Nephron (organoid): ENCODE results near the gene PPP1R3C.

Experiments used
- H3K27ac Mint-ChIP-seq, 3 experiments: 2 replicates each; pipeline ENCODE4 v1.8.0; 2020; ENCODE audit warnings: mixed read lengths in 3 of 3, mild to moderate bottlenecking in 2 of 3, moderate library complexity in 1 of 3
- H3K27me3 Mint-ChIP-seq: 2 replicates; pipeline ENCODE4 v1.8.0; 2021; ENCODE audit warnings: low read depth, mild to moderate bottlenecking, moderate library complexity, mixed read lengths
- H3K36me3 Mint-ChIP-seq: 2 replicates; pipeline ENCODE4 v1.8.0; 2020; ENCODE audit warnings: low read depth, mixed read lengths
- H3K4me1 Mint-ChIP-seq: 2 replicates; pipeline ENCODE4 v1.8.0; 2020; ENCODE audit warnings: mixed read lengths
- H3K4me3 Mint-ChIP-seq, 3 experiments: 2 replicates each; pipeline ENCODE4 v1.8.0; 2020; ENCODE audit warnings: mild to moderate bottlenecking in 3 of 3, mixed read lengths in 3 of 3, moderate library complexity in 2 of 3
- H3K9me3 Mint-ChIP-seq: 2 replicates; pipeline ENCODE4 v1.8.0; 2020; ENCODE audit warnings: mixed read lengths
- CTCF ChIP-seq, 3 experiments: fragments of 200-600 bp; sonication (generic); IDR thresholded peaks; one replicate each; pipeline ENCODE4 v1.5.0; 2021; ENCODE audit warnings: antibody characterized with exemption in 3 of 3; ENCODE audit not compliant: unreplicated experiment in 3 of 3

Gene PPP1R3C

GRCh38 chr10:91632671-91633550, at the start of gene PPP1R3C:
PPP1R3C (minus strand) TSS chr10:91633071; CDS start chr10:91632969, 102 bp downstream.
- TF ChIP-seq CTCF (IDR thresholded peaks at IDR 0.05; ENCODE audit: unreplicated experiment in 3 of 3): peak in 2 of 3 experiments; percentile 28 to 29
- Mint-ChIP-seq H3K36me3 (peaks cover 34% of the 10 kb centered on the region), H3K27me3 (peaks cover 4% of the 10 kb centered on the region), H3K27ac (peak within 1 kb of the TSS; percentile 92 to 96 (median 92)), H3K9me3 (peaks cover 6% of the 10 kb centered on the region), H3K4me3 (peak within 1 kb of the TSS; percentile 91 to 99 (median 92)), H3K4me1 (peaks cover 60% of the 10 kb centered on the region)

- no peaks in the 10 kb centered on the region for H3K36me3 Mint-ChIP-seq
- H3K4me3 Mint-ChIP-seq: no peak overlapping the region
Measured at GRCh38 chr10:91681361-91682276, 48.7 kb upstream of the PPP1R3C start.

GRCh38 chr10:91680487-91680886, 47.6 kb upstream of the PPP1R3C start:
- no peaks in the 10 kb centered on the region for H3K36me3 Mint-ChIP-seq

More at GRCh38 chr10:91681361-91682276, 48.7 kb upstream of the PPP1R3C start:
- Mint-ChIP-seq H3K27me3 (no peaks in the 10 kb centered on the region), H3K9me3 (no peaks in the 10 kb centered on the region), H3K27ac (no peak overlapping the region), H3K4me1 (peaks cover 7% of the 10 kb centered on the region)
- TF ChIP-seq CTCF (IDR thresholded peaks at IDR 0.05; ENCODE audit: unreplicated experiment in 3 of 3): no peak

GRCh38 chr10:91679296-91679695, 46.4 kb upstream of the PPP1R3C start:
- Mint-ChIP-seq H3K9me3 (no peaks in the 10 kb centered on the region), H3K4me1 (peaks cover 7% of the 10 kb centered on the region)

More at GRCh38 chr10:91680487-91680886, 47.6 kb upstream of the PPP1R3C start:
- Mint-ChIP-seq H3K4me3 (no peak overlapping the region), H3K27me3 (no peaks in the 10 kb centered on the region), H3K4me1 (peaks cover 7% of the 10 kb centered on the region), H3K27ac (no peak overlapping the region), H3K9me3 (no peaks in the 10 kb centered on the region)
- TF ChIP-seq CTCF (IDR thresholded peaks at IDR 0.05; ENCODE audit: unreplicated experiment in 3 of 3): no peak

GRCh38 chr10:91677911-91678310, 45.0 kb upstream of the PPP1R3C start:
- H3K27me3 Mint-ChIP-seq: peaks cover 4% of the 10 kb centered on the region
- no peak overlapping the region for H3K4me3 Mint-ChIP-seq
- no peaks in the 10 kb centered on the region for H3K36me3 Mint-ChIP-seq
- H3K4me1 Mint-ChIP-seq: no peaks in the 10 kb centered on the region
- H3K9me3 Mint-ChIP-seq: no peaks in the 10 kb centered on the region
- H3K27ac Mint-ChIP-seq: no peak overlapping the region
- no peak for TF ChIP-seq CTCF (IDR thresholded peaks at IDR 0.05; ENCODE audit: unreplicated experiment in 3 of 3)

More at GRCh38 chr10:91679296-91679695, 46.4 kb upstream of the PPP1R3C start:
- no peak overlapping the region for H3K4me3 Mint-ChIP-seq
- H3K36me3 Mint-ChIP-seq: no peaks in the 10 kb centered on the region
- no peak for TF ChIP-seq CTCF (IDR thresholded peaks at IDR 0.05; ENCODE audit: unreplicated experiment in 3 of 3)
- H3K27ac Mint-ChIP-seq: no peak overlapping the region
- H3K27me3 Mint-ChIP-seq: no peaks in the 10 kb centered on the region
